GM19395 (cell line): ENCODE results near the gene MAP3K2.

Source experiments
- ATAC-seq: cut with Tn5 transposase; IDR thresholded peaks from one replicate; pipeline ENCODE4 v1.9.1; 2021; ENCODE audit warnings: mild to moderate bottlenecking, moderate library complexity; ENCODE audit not compliant: unreplicated experiment

Gene MAP3K2

GRCh38 chr2:127407661-127408003, 19.9 kb upstream of the MAP3K2 start:
- no peak for ATAC-seq

- ATAC-seq, result no peak
These were observed 19.3 kb upstream of the MAP3K2 start for GRCh38 chr2:127407091-127407490.

- ATAC-seq, result no peak
These were observed 18.7 kb upstream of the MAP3K2 start for GRCh38 chr2:127406454-127406853.

- no peak for ATAC-seq
These were observed 17.5 kb upstream of the MAP3K2 start for GRCh38 chr2:127405255-127405610.

GRCh38 chr2:127404466-127405254, 16.9 kb upstream of the MAP3K2 start:
- no peak for ATAC-seq

GRCh38 chr2:127403460-127403859, 15.7 kb upstream of the MAP3K2 start:
- ATAC-seq, result no peak

GRCh38 chr2:127401757-127402695, 14.3 kb upstream of the MAP3K2 start:
- no peak for ATAC-seq

- ATAC-seq, result no peak
These were observed 13.4 kb upstream of the MAP3K2 start for GRCh38 chr2:127400897-127401756.

- no peak for ATAC-seq
These were observed 12.7 kb upstream of the MAP3K2 start for GRCh38 chr2:127400533-127400896.

GRCh38 chr2:127398239-127398590, 10.4 kb upstream of the MAP3K2 start:
- peak; percentile 95 for ATAC-seq

- ATAC-seq, result peak; percentile 11
These were observed 9.9 kb upstream of the MAP3K2 start for GRCh38 chr2:127397568-127398238.

GRCh38 chr2:127394492-127394891, 6.7 kb upstream of the MAP3K2 start:
- no peak for ATAC-seq

- ATAC-seq, result no peak
These were observed 5.2 kb upstream of the MAP3K2 start for GRCh38 chr2:127392828-127393578.

- no peak for ATAC-seq
These were observed 4.5 kb upstream of the MAP3K2 start for GRCh38 chr2:127392133-127392827.

- ATAC-seq, result peak; percentile 25
These were observed 2.1 kb upstream of the MAP3K2 start for GRCh38 chr2:127389778-127390435.

GRCh38 chr2:127388423-127389164, 819 bp upstream of the MAP3K2 start:
- peak; percentile 38 for ATAC-seq

GRCh38 chr2:127386764-127387654, 766 bp downstream of the MAP3K2 start:
- peak; percentile 66 for ATAC-seq
